Trophoblast cell (in vitro differentiated cells and primary cell): ENCODE results near the gene RNFT2.

Experiments used
- DNase-seq, 2 donors: peaks; one replicate each; pipeline ENCODE4 v3.0.0-alpha.2; 2016
- H2AFZ ChIP-seq: 2 replicates; pipeline ENCODE4 v1.6.1; 2013; ENCODE audit warnings: low read length, moderate library complexity, mild to moderate bottlenecking; ENCODE audit not compliant: insufficient read depth, poor library complexity
- H2AK5ac ChIP-seq: 2 replicates; pipeline ENCODE4 v1.6.1; 2013; ENCODE audit warnings: mild to moderate bottlenecking, low read length
- H2BK120ac ChIP-seq: 2 replicates; pipeline ENCODE4 v1.6.1; 2013; ENCODE audit warnings: low read length, mild to moderate bottlenecking, moderate library complexity; ENCODE audit not compliant: insufficient read depth, poor library complexity
- H2BK12ac ChIP-seq: 2 replicates; pipeline ENCODE4 v1.6.1; 2013; ENCODE audit warnings: mild to moderate bottlenecking, low read length, moderate library complexity
- H2BK5ac ChIP-seq: 2 replicates; pipeline ENCODE4 v1.6.1; 2013; ENCODE audit warnings: low read length, low read depth, moderate library complexity, mild to moderate bottlenecking; ENCODE audit not compliant: poor library complexity
- H3K14ac ChIP-seq: 2 replicates; pipeline ENCODE4 v1.6.1; 2013; ENCODE audit warnings: mild to moderate bottlenecking, low read length
- H3K18ac ChIP-seq: 2 replicates; pipeline ENCODE4 v1.6.1; 2013; ENCODE audit warnings: mild to moderate bottlenecking, low read length
- H3K23ac ChIP-seq: 2 replicates; pipeline ENCODE4 v1.6.1; 2013; ENCODE audit warnings: low read length
- H3K27ac ChIP-seq: 2 replicates; pipeline ENCODE4 v1.5.1; 2013; ENCODE audit warnings: low read depth, mild to moderate bottlenecking, inconsistent platforms, low read length, moderate library complexity
- H3K27me3 ChIP-seq: 2 replicates; pipeline ENCODE4 v1.6.1; 2013; ENCODE audit warnings: inconsistent platforms, mild to moderate bottlenecking, low read length, moderate library complexity; ENCODE audit not compliant: insufficient read depth
- H3K36me3 ChIP-seq, 2 experiments: 1 replicate in 1 of 2; 2 replicates in 1 of 2; pipeline ENCODE4 v1.6.1; 2013; ENCODE audit warnings: low read length in 2 of 2, mild to moderate bottlenecking in 2 of 2, moderate library complexity in 1 of 2; ENCODE audit not compliant: insufficient read depth in 2 of 2, control insufficient read depth in 1 of 2
- H3K4ac ChIP-seq: 2 replicates; pipeline ENCODE4 v1.6.1; 2013; ENCODE audit warnings: low read depth, mild to moderate bottlenecking, low read length, moderate library complexity
- H3K4me1 ChIP-seq, 2 experiments: 1 replicate in 1 of 2; 2 replicates in 1 of 2; pipeline ENCODE4 v1.6.1; 2013; ENCODE audit warnings: low read length in 2 of 2, mild to moderate bottlenecking in 2 of 2, moderate library complexity in 1 of 2; ENCODE audit not compliant: insufficient read depth in 2 of 2, control insufficient read depth in 1 of 2
- H3K4me2 ChIP-seq: 2 replicates; pipeline ENCODE4 v1.6.1; 2013; ENCODE audit warnings: inconsistent platforms, mild to moderate bottlenecking, low read length, moderate library complexity
- H3K4me3 ChIP-seq: 2 replicates; pipeline ENCODE4 v1.5.1; 2013; ENCODE audit warnings: mild to moderate bottlenecking, low read depth, low read length, inconsistent platforms
- H3K79me1 ChIP-seq: one replicate; pipeline ENCODE4 v1.6.1; 2013; ENCODE audit warnings: low read length
- H3K79me2 ChIP-seq: 2 replicates; pipeline ENCODE4 v1.6.1; 2013; ENCODE audit warnings: low read length, mild to moderate bottlenecking; ENCODE audit not compliant: control insufficient read depth, insufficient read depth, poor library complexity
- H3K9ac ChIP-seq: 2 replicates; pipeline ENCODE4 v1.6.1; 2013; ENCODE audit warnings: mild to moderate bottlenecking, low read length
- H3K9me3 ChIP-seq: 2 replicates; pipeline ENCODE4 v1.6.1; 2013; ENCODE audit warnings: low read depth, mild to moderate bottlenecking, control low read depth, inconsistent platforms, low read length; ENCODE audit not compliant: insufficient read depth
- H4K12ac ChIP-seq: 2 replicates; pipeline ENCODE4 v1.6.1; 2013; ENCODE audit warnings: low read depth, mild to moderate bottlenecking, low read length, moderate library complexity
- H4K8ac ChIP-seq: 2 replicates; pipeline ENCODE4 v1.6.1; 2013; ENCODE audit warnings: low read depth, mild to moderate bottlenecking, low read length, moderate library complexity
- H4K91ac ChIP-seq: one replicate; pipeline ENCODE4 v1.6.1; 2013; ENCODE audit warnings: low read depth, mild to moderate bottlenecking, low read length, moderate library complexity
- WGBS: extraction: QIAGEN DNeasy Blood & Tissue Kit; methylation state at CpG from one replicate; pipeline ENCODE4 v1.1.7; 2013; ENCODE audit warnings: missing lambda C conversion rate; ENCODE audit not compliant: insufficient read length, insufficient coverage; ENCODE audit errors: extremely low coverage; 5-methylcytosine and 5-hydroxymethylcytosine counted together

RNFT2 gene

GRCh38 chr12:116839287-116839830, 101.2 kb downstream of the RNFT2 start:
- Histone ChIP-seq H2AFZ (no peak overlapping the region), H3K36me3 (no peaks in the 10 kb centered on the region), H3K4me1 (no peaks in the 10 kb centered on the region), H3K27me3 (no peaks in the 10 kb centered on the region), H3K18ac (no peak overlapping the region), H3K9ac (no peak overlapping the region), H3K27ac (no peak overlapping the region), H3K79me2 (no peaks in the 10 kb centered on the region), H2AK5ac (no peak overlapping the region), H4K91ac (no peak overlapping the region), H2BK120ac (no peak overlapping the region), H3K4me3 (no peak overlapping the region), H3K4ac (no peak overlapping the region), H3K23ac (no peak overlapping the region), H3K79me1 (no peaks in the 10 kb centered on the region), H4K12ac (no peak overlapping the region), H3K4me2 (no peak overlapping the region), H3K9me3 (no peaks in the 10 kb centered on the region), H3K14ac (no peak overlapping the region), H2BK5ac (no peak overlapping the region), H2BK12ac (no peak overlapping the region), H4K8ac (no peak overlapping the region)
- DNase-seq = no peak
- 100% methylated on average over 1 of the region's 3 CpGs for WGBS

- Histone ChIP-seq H3K79me2 (no peaks in the 10 kb centered on the region), H3K18ac (no peak overlapping the region), H3K4me2 (no peak overlapping the region), H3K9ac (no peak overlapping the region), H2BK5ac (no peak overlapping the region), H2AFZ (no peak overlapping the region), H3K14ac (no peak overlapping the region), H3K79me1 (no peaks in the 10 kb centered on the region), H3K27ac (no peak overlapping the region), H3K27me3 (no peaks in the 10 kb centered on the region), H4K8ac (no peak overlapping the region), H4K12ac (no peak overlapping the region), H3K4ac (no peak overlapping the region), H4K91ac (no peak overlapping the region), H3K9me3 (no peaks in the 10 kb centered on the region), H2BK12ac (no peak overlapping the region), H3K23ac (no peak overlapping the region), H3K4me3 (no peak overlapping the region), H3K36me3 (no peaks in the 10 kb centered on the region), H2BK120ac (no peak overlapping the region), H3K4me1 (no peaks in the 10 kb centered on the region), H2AK5ac (no peak overlapping the region)
- no peak for DNase-seq
- no CpG with 5 or more reads among the region's 6 CpGs for WGBS
Measured at GRCh38 chr12:116843085-116843484, 105.0 kb downstream of the RNFT2 start.

- Histone ChIP-seq H3K27ac (no peak overlapping the region), H4K91ac (no peak overlapping the region), H3K4me3 (no peak overlapping the region), H3K18ac (no peak overlapping the region), H3K4ac (no peak overlapping the region), H2AFZ (no peak overlapping the region), H3K9ac (no peak overlapping the region), H3K23ac (no peak overlapping the region), H2BK12ac (no peak overlapping the region), H4K8ac (no peak overlapping the region), H2BK5ac (no peak overlapping the region), H3K4me1 (no peaks in the 10 kb centered on the region), H3K79me1 (no peaks in the 10 kb centered on the region), H3K4me2 (no peak overlapping the region), H4K12ac (no peak overlapping the region), H3K27me3 (no peaks in the 10 kb centered on the region), H3K79me2 (no peaks in the 10 kb centered on the region), H2AK5ac (no peak overlapping the region), H3K9me3 (no peaks in the 10 kb centered on the region), H3K36me3 (no peaks in the 10 kb centered on the region), H2BK120ac (no peak overlapping the region), H3K14ac (no peak overlapping the region)
- WGBS = no CpG with 5 or more reads among the region's 23 CpGs
- DNase-seq = no peak
Measured at GRCh38 chr12:116849216-116849615, 111.1 kb downstream of the RNFT2 start.

- Histone ChIP-seq H4K8ac (no peak overlapping the region), H4K12ac (no peak overlapping the region), H3K36me3 (no peaks in the 10 kb centered on the region), H3K18ac (no peak overlapping the region), H2AK5ac (no peak overlapping the region), H3K14ac (no peak overlapping the region), H2BK5ac (no peak overlapping the region), H3K4me1 (no peaks in the 10 kb centered on the region), H3K4ac (no peak overlapping the region), H3K27me3 (no peaks in the 10 kb centered on the region), H3K23ac (no peak overlapping the region), H3K79me1 (no peaks in the 10 kb centered on the region), H3K79me2 (no peaks in the 10 kb centered on the region), H3K9ac (no peak overlapping the region), H4K91ac (no peak overlapping the region), H3K4me2 (no peak overlapping the region), H3K4me3 (no peak overlapping the region), H3K27ac (no peak overlapping the region), H3K9me3 (no peaks in the 10 kb centered on the region), H2AFZ (no peak overlapping the region), H2BK120ac (no peak overlapping the region), H2BK12ac (no peak overlapping the region)
- no peak for DNase-seq
- WGBS = no CpG with 5 or more reads among the region's 6 CpGs
Measured at GRCh38 chr12:116852303-116852702, 114.2 kb downstream of the RNFT2 start.
